HL-60 (cell line): ENCODE results near the gene AAMP.

ENCODE experiments used
- DNase-seq, 2 experiments: peaks; one replicate each; pipeline ENCODE4 v3.0.0-alpha.2; 2010 to 2020; ENCODE audit warnings: low read depth in 1 of 2, low spot score in 1 of 2
- H3K27ac ChIP-seq: fragments of 250-450 bp; sonication (Bioruptor Pico); replicated peaks from 2 replicates; pipeline ENCODE4 v1.5.1; 2020; ENCODE audit warnings: mild to moderate bottlenecking, moderate library complexity
- H3K27me3 ChIP-seq: fragments of 250-450 bp; sonication (Bioruptor Pico); 2 replicates; pipeline ENCODE4 v1.5.1; 2021; ENCODE audit warnings: mild to moderate bottlenecking, moderate library complexity; ENCODE audit not compliant: insufficient read depth, poor library complexity, severe bottlenecking
- H3K4me3 ChIP-seq: replicated peaks from 2 replicates; pipeline ENCODE4 v1.5.1; 2011; ENCODE audit warnings: mild to moderate bottlenecking, control low read depth, low read length; ENCODE audit not compliant: insufficient read depth
- GABPA ChIP-seq: IDR thresholded peaks from 2 replicates; pipeline ENCODE4 v1.6.1; 2012; ENCODE audit warnings: low read depth
- POLR2AphosphoS5 ChIP-seq: IDR thresholded peaks from 2 replicates; pipeline ENCODE4 v1.6.1; 2012; ENCODE audit warnings: low read depth
- SPI1 ChIP-seq: IDR thresholded peaks from 2 replicates; pipeline ENCODE4 v1.6.1; 2012; ENCODE audit warnings: low read depth, mild to moderate bottlenecking, borderline replicate concordance
- TF ChIP-seq, protein P1 (sequence below): IDR thresholded peaks from one replicate; pipeline ENCODE4 v1.5.1; 2011; ENCODE audit warnings: low read length, control low read depth, inconsistent platforms; ENCODE audit not compliant: insufficient read depth
- TF ChIP-seq, protein P2 (sequence below): IDR thresholded peaks from 2 replicates; pipeline ENCODE4 v1.6.1; 2012; ENCODE audit warnings: low read depth; ENCODE audit not compliant: insufficient replicate concordance

Gene AAMP

DNA sequence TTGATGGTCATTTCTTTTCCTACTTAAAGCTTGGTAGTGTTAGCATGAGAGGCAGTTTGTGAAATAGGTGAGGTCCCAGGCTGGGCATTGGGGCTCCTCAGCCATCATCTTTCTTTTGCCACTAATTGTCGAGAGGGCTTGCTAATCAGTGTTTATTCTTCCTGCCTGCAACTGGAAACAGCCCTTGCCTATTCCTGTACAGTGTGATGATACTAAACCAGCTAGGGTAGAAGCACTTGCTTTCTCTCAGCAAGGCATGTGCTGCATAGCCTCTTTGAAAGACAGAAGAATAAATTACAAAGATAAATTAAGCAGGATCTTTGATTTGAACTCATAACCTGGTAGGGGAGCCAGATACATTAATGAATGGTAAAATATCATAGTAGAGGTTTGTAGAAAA is 25.7 kb downstream of the AAMP start:
- TF ChIP-seq POLR2AphosphoS5 (no peak), SPI1 (no peak), GABPA (no peak)
- TF ChIP-seq, protein P1, sequence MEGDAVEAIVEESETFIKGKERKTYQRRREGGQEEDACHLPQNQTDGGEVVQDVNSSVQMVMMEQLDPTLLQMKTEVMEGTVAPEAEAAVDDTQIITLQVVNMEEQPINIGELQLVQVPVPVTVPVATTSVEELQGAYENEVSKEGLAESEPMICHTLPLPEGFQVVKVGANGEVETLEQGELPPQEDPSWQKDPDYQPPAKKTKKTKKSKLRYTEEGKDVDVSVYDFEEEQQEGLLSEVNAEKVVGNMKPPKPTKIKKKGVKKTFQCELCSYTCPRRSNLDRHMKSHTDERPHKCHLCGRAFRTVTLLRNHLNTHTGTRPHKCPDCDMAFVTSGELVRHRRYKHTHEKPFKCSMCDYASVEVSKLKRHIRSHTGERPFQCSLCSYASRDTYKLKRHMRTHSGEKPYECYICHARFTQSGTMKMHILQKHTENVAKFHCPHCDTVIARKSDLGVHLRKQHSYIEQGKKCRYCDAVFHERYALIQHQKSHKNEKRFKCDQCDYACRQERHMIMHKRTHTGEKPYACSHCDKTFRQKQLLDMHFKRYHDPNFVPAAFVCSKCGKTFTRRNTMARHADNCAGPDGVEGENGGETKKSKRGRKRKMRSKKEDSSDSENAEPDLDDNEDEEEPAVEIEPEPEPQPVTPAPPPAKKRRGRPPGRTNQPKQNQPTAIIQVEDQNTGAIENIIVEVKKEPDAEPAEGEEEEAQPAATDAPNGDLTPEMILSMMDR, result no peak
- TF ChIP-seq, protein P2, sequence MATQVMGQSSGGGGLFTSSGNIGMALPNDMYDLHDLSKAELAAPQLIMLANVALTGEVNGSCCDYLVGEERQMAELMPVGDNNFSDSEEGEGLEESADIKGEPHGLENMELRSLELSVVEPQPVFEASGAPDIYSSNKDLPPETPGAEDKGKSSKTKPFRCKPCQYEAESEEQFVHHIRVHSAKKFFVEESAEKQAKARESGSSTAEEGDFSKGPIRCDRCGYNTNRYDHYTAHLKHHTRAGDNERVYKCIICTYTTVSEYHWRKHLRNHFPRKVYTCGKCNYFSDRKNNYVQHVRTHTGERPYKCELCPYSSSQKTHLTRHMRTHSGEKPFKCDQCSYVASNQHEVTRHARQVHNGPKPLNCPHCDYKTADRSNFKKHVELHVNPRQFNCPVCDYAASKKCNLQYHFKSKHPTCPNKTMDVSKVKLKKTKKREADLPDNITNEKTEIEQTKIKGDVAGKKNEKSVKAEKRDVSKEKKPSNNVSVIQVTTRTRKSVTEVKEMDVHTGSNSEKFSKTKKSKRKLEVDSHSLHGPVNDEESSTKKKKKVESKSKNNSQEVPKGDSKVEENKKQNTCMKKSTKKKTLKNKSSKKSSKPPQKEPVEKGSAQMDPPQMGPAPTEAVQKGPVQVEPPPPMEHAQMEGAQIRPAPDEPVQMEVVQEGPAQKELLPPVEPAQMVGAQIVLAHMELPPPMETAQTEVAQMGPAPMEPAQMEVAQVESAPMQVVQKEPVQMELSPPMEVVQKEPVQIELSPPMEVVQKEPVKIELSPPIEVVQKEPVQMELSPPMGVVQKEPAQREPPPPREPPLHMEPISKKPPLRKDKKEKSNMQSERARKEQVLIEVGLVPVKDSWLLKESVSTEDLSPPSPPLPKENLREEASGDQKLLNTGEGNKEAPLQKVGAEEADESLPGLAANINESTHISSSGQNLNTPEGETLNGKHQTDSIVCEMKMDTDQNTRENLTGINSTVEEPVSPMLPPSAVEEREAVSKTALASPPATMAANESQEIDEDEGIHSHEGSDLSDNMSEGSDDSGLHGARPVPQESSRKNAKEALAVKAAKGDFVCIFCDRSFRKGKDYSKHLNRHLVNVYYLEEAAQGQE, result no peak
- Histone ChIP-seq H3K27me3 (no peaks in the 10 kb centered on the region), H3K4me3 (no peak overlapping the region), H3K27ac (no peak overlapping the region)
- DNase-seq, result no peak

DNA sequence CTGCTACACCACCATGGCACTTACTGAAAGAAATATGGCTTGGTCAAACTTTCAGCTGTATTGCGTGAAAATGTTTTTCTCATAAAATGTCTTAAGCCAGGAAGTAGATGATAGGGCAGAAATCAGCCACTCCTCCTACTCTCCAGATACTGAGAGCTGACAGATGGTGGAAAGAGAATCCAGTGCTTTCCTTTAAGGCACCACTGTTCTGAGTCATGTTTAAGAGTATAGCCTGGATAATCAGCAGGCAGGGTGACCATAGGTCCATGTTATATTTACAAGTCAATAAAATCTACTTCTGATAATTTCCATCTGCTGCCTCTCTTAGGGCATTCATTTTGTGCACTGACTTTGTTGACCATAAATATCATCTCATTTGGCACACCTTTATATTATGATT is 31.1 kb downstream of the AAMP start:
- Histone ChIP-seq H3K4me3 (no peak overlapping the region), H3K27ac (no peak overlapping the region), H3K27me3 (no peaks in the 10 kb centered on the region)
- DNase-seq, result no peak
- TF ChIP-seq, protein P1, result no peak
- TF ChIP-seq, protein P2, result no peak
- TF ChIP-seq POLR2AphosphoS5 (no peak), SPI1 (no peak), GABPA (no peak)

- Histone ChIP-seq H3K4me3 (no peak overlapping the region), H3K27ac (no peak overlapping the region), H3K27me3 (no peaks in the 10 kb centered on the region)
- TF ChIP-seq, protein P1, result no peak
- TF ChIP-seq SPI1 (no peak), POLR2AphosphoS5 (no peak), GABPA (no peak)
- TF ChIP-seq, protein P2, result no peak
- no peak for DNase-seq
Measured at GRCh38 chr2:218236829-218237228, 33.1 kb downstream of the AAMP start.
